GM12864 (cell line): Measurements from ENCODE around the gene SLC37A1.

Experiments used
- DNase-seq: peaks from one replicate; pipeline ENCODE4 v3.0.0-alpha.2; 2011; ENCODE audit warnings: low read depth
- H3K4me3 ChIP-seq: 2 replicates; pipeline ENCODE4 v1.5.1; 2011; ENCODE audit warnings: mild to moderate bottlenecking, low read depth, low read length, control low read depth
- CTCF ChIP-seq: IDR thresholded peaks from 2 replicates; pipeline ENCODE4 v1.5.1; 2011; ENCODE audit warnings: low read depth, mild to moderate bottlenecking, moderate library complexity, low read length, control low read depth, inconsistent platforms; ENCODE audit errors: missing control alignments

Gene SLC37A1

DNA sequence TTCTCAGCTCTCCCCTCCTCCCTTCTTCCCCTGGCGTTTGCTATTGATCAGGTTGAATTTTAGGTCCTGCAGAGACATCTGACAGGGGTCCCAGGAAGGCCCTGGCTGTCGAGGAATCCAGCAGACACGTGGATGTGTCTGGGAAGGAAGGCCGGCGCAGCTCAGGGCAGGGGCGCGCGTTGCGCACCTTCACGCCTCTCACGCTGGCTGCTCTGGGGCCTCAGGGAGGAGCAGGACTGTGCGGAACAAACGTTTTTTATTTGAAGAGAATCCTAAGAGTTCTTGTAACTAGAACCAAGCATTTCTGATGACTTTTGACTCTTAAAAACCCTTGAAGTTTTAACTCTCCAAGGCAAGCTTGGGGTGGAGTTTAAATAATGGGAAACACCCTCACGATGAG, 54.2 kb downstream of the SLC37A1 start:
- no peak for DNase-seq
- no peak overlapping the region for H3K4me3 ChIP-seq
- TF ChIP-seq CTCF, result no peak

DNA sequence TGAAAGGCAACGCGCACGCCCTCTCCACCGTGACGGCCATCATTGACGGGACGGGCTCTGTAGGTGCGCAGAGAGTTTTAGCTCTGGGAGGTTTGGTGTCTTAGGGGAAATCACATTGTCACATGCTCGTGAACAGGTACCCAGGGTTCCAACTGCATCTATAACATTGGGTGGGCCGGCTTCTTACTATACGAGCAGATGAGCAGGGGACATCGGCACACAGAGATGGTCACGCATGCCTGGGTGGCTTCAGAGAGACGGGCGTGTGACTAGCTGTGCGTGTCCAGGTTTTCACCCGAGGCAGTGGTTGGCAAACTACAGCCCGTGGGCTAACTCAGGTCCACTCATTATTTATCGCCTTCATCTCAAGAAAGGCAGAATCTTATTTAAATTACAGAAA, 54.7 kb downstream of the SLC37A1 start:
- TF ChIP-seq CTCF, result no peak
- no peak overlapping the region for H3K4me3 ChIP-seq
- DNase-seq, result no peak

- H3K4me3 ChIP-seq, result no peak overlapping the region
- DNase-seq, result no peak
- no peak for TF ChIP-seq CTCF
These were observed 55.4 kb downstream of the SLC37A1 start for GRCh38 chr21:42568866-42569731.

DNA sequence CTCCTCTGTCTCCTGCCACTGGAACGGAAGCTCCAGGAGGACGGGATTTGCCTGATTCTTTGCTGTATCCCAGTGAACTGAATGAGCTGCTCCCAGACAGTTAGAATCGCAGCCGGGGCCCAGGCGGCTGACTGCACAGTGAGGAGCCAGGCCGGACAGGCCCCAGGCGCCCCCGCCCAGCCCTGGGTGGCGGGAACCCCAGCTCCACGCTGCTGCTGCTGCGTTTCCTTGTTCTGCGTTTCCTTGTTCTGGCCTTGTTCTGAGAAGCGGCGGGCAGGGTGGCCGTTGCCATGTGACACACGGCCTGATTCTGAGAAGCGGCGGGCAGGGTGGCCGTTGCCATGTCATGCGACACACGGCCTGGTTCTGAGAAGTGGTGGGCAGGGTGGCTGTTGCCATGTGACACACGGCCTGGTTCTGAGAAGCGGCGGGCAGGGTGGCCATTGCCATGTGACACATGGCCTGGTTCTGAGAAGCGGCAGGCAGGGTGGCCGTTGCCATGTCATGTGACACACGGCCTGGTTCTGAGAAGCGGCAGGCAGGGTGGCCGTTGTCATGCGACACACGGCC, 56.2 kb downstream of the SLC37A1 start:
- no peak overlapping the region for H3K4me3 ChIP-seq
- no peak for DNase-seq
- TF ChIP-seq CTCF, result no peak

- DNase-seq, result no peak
- no peak overlapping the region for H3K4me3 ChIP-seq
These were observed 56.7 kb downstream of the SLC37A1 start for GRCh38 chr21:42570362-42570761.

GRCh38 chr21:42570841-42571387, 57.3 kb downstream of the SLC37A1 start:
- no peak for DNase-seq
- no peak overlapping the region for H3K4me3 ChIP-seq
- TF ChIP-seq CTCF, result no peak

More at GRCh38 chr21:42570362-42570761, 56.7 kb downstream of the SLC37A1 start:
- TF ChIP-seq CTCF, result no peak
